ENCODE data around the gene RCAN2. TPM values are rescaled to one million over a fixed set of nuclear protein-coding genes. Genes with fewer than 3 reads are reported as not detected.

The RCAN2 gene
- total and polyA plus RNA-seq, 7 experiments from 2014 or later = 1.0 TPM; not detected in 6

- Mint-ChIP-seq H3K4me1 (peaks cover 0 to 2% (median 0%) of the 10 kb centered on the region in 7 donors), H3K4me3 (no peak overlapping the region), H3K27ac (no peak overlapping the region), H3K36me3 (no peaks in the 10 kb centered on the region), H3K9me3 (peaks cover 0 to 3% (median 0%) of the 10 kb centered on the region in 11 donors), H3K27me3 (peaks cover 4 to 16% (median 7%) of the 10 kb centered on the region in 5 donors)
- intact Hi-C loops (cut with micrococcal nuclease) = no loop called here
- Histone ChIP-seq H3K4me1 (ENCODE audit: control insufficient read depth in 2 of 2, insufficient read depth in 2 of 2, low read length in 2 of 2) (no peaks in the 10 kb centered on the region), H3K9me3 (ENCODE audit: control insufficient read depth in 2 of 3, low read length in 3 of 3) (no peaks in the 10 kb centered on the region), H3K27ac (ENCODE audit: low read depth, low read length) (no peak overlapping the region), H3K27me3 (ENCODE audit: control insufficient read depth in 2 of 2, insufficient read depth in 2 of 2, low read length in 2 of 2) (no peaks in the 10 kb centered on the region), H3K36me3 (ENCODE audit: control insufficient read depth in 2 of 3, insufficient read depth in 3 of 3, low read length in 3 of 3) (no peaks in the 10 kb centered on the region), H3K4me3 (ENCODE audit: low read length) (no peak overlapping the region)
- DNase-seq (no peak), ATAC-seq (no peak)
- CTCF ChIA-PET = no interaction called here
- POLR2A ChIA-PET = no interaction called here
These were observed 123.1 kb downstream of the RCAN2 start for GRCh38 chr6:46368169-46368536.

- DNase-seq (no peak), ATAC-seq (no peak)
- no peaks in the 10 kb centered on the region for H3K36me3 ChIP-seq (ENCODE audit: control insufficient read depth in 2 of 3, insufficient read depth in 3 of 3, low read length in 3 of 3)
- POLR2A ChIA-PET = no interaction called here
- H3K4me1 ChIP-seq (ENCODE audit: control insufficient read depth in 2 of 2, insufficient read depth in 2 of 2, low read length in 2 of 2) = no peaks in the 10 kb centered on the region
- Mint-ChIP-seq H3K27ac (no peak overlapping the region), H3K9me3 (peaks cover 0 to 3% (median 0%) of the 10 kb centered on the region in 11 donors), H3K36me3 (no peaks in the 10 kb centered on the region), H3K4me3 (no peak overlapping the region), H3K4me1 (peaks cover 0 to 2% (median 0%) of the 10 kb centered on the region in 7 donors), H3K27me3 (peaks cover 4 to 16% (median 7%) of the 10 kb centered on the region in 5 donors)
- H3K4me3 ChIP-seq (ENCODE audit: low read length) = no peak overlapping the region
- no peaks in the 10 kb centered on the region for H3K9me3 ChIP-seq (ENCODE audit: control insufficient read depth in 2 of 3, low read length in 3 of 3)
- no peak overlapping the region for H3K27ac ChIP-seq (ENCODE audit: low read depth, low read length)
- no peaks in the 10 kb centered on the region for H3K27me3 ChIP-seq (ENCODE audit: control insufficient read depth in 2 of 2, insufficient read depth in 2 of 2, low read length in 2 of 2)
- intact Hi-C loops (cut with micrococcal nuclease) = no loop called here
- CTCF ChIA-PET = no interaction called here
These were observed 123.7 kb downstream of the RCAN2 start for GRCh38 chr6:46367354-46368168.

- H3K4me1 Mint-ChIP-seq = peaks cover 0 to 2% (median 0%) of the 10 kb centered on the region in 7 donors
- no peaks in the 10 kb centered on the region for H3K36me3 Mint-ChIP-seq
- Histone ChIP-seq H3K36me3 (ENCODE audit: control insufficient read depth in 2 of 3, insufficient read depth in 3 of 3, low read length in 3 of 3) (no peaks in the 10 kb centered on the region), H3K4me1 (ENCODE audit: control insufficient read depth in 2 of 2, insufficient read depth in 2 of 2, low read length in 2 of 2) (no peaks in the 10 kb centered on the region), H3K9me3 (ENCODE audit: control insufficient read depth in 2 of 3, low read length in 3 of 3) (no peaks in the 10 kb centered on the region), H3K4me3 (ENCODE audit: low read length) (no peak overlapping the region), H3K27ac (ENCODE audit: low read depth, low read length) (no peak overlapping the region), H3K27me3 (ENCODE audit: control insufficient read depth in 2 of 2, insufficient read depth in 2 of 2, low read length in 2 of 2) (no peaks in the 10 kb centered on the region)
- ATAC-seq (no peak), DNase-seq (no peak)
- H3K4me3 Mint-ChIP-seq = no peak overlapping the region
- no peak overlapping the region for H3K27ac Mint-ChIP-seq
- ChIA-PET CTCF (no interaction called here), POLR2A (no interaction called here)
- H3K9me3 Mint-ChIP-seq = peaks cover 0 to 2% (median 0%) of the 10 kb centered on the region in 11 donors
- peaks cover under 1 to 20% (median 4%) of the 10 kb centered on the region in 5 donors for H3K27me3 Mint-ChIP-seq
- intact Hi-C loops (cut with micrococcal nuclease) = no loop called here
These were observed 124.9 kb downstream of the RCAN2 start for GRCh38 chr6:46366190-46366900.

GRCh38 chr6:46357591-46357990 is 133.7 kb downstream of the RCAN2 start:
- intact Hi-C loops (cut with micrococcal nuclease) = no loop called here
- no peak overlapping the region for H3K4me3 ChIP-seq (ENCODE audit: low read length)
- ChIA-PET CTCF (no interaction called here), POLR2A (no interaction called here)
- no peaks in the 10 kb centered on the region for H3K4me1 ChIP-seq (ENCODE audit: control insufficient read depth in 2 of 2, insufficient read depth in 2 of 2, low read length in 2 of 2)
- no peak overlapping the region for H3K27ac Mint-ChIP-seq
- peaks cover 0 to 9% (median 2%) of the 10 kb centered on the region in 7 donors for H3K4me1 Mint-ChIP-seq
- ATAC-seq (no peak), DNase-seq (no peak)
- peaks cover 0 to 11% (median 4%) of the 10 kb centered on the region in 5 donors for H3K27me3 Mint-ChIP-seq
- H3K27me3 ChIP-seq (ENCODE audit: control insufficient read depth in 2 of 2, insufficient read depth in 2 of 2, low read length in 2 of 2) = no peaks in the 10 kb centered on the region
- H3K4me3 Mint-ChIP-seq = peak overlapping the region in 2 of 10 donors; percentile 26 to 47
- no peaks in the 10 kb centered on the region for H3K9me3 Mint-ChIP-seq
- no peaks in the 10 kb centered on the region for H3K9me3 ChIP-seq (ENCODE audit: control insufficient read depth in 2 of 3, low read length in 3 of 3)
- H3K27ac ChIP-seq (ENCODE audit: low read depth, low read length) = no peak overlapping the region
- no peaks in the 10 kb centered on the region for H3K36me3 ChIP-seq (ENCODE audit: control insufficient read depth in 2 of 3, insufficient read depth in 3 of 3, low read length in 3 of 3)
- no peaks in the 10 kb centered on the region for H3K36me3 Mint-ChIP-seq

GRCh38 chr6:46356543-46356942 is 134.7 kb downstream of the RCAN2 start:
- intact Hi-C loops (cut with micrococcal nuclease) = no loop called here
- ATAC-seq = no peak
- no peak overlapping the region for H3K27ac Mint-ChIP-seq
- H3K4me1 Mint-ChIP-seq = peaks cover 0 to 9% (median 2%) of the 10 kb centered on the region in 7 donors
- ChIA-PET CTCF (no interaction called here), POLR2A (no interaction called here)
- no peak overlapping the region for H3K4me3 Mint-ChIP-seq
- H3K27me3 ChIP-seq (ENCODE audit: control insufficient read depth in 2 of 2, insufficient read depth in 2 of 2, low read length in 2 of 2) = no peaks in the 10 kb centered on the region
- H3K36me3 Mint-ChIP-seq = no peaks in the 10 kb centered on the region
- no peaks in the 10 kb centered on the region for H3K9me3 Mint-ChIP-seq
- no peaks in the 10 kb centered on the region for H3K9me3 ChIP-seq (ENCODE audit: control insufficient read depth in 2 of 3, low read length in 3 of 3)
- no peak overlapping the region for H3K4me3 ChIP-seq (ENCODE audit: low read length)
- peaks cover 0 to 10% (median 4%) of the 10 kb centered on the region in 5 donors for H3K27me3 Mint-ChIP-seq
- H3K27ac ChIP-seq (ENCODE audit: low read depth, low read length) = no peak overlapping the region
- no peaks in the 10 kb centered on the region for H3K4me1 ChIP-seq (ENCODE audit: control insufficient read depth in 2 of 2, insufficient read depth in 2 of 2, low read length in 2 of 2)
- DNase-seq = no peak
- H3K36me3 ChIP-seq (ENCODE audit: control insufficient read depth in 2 of 3, insufficient read depth in 3 of 3, low read length in 3 of 3) = no peaks in the 10 kb centered on the region

GRCh38 chr6:46353528-46353927 is 137.7 kb downstream of the RCAN2 start:
- Mint-ChIP-seq H3K4me3 (no peak overlapping the region), H3K27ac (no peak overlapping the region), H3K4me1 (peaks cover 0 to 9% (median 2%) of the 10 kb centered on the region in 7 donors), H3K9me3 (no peaks in the 10 kb centered on the region), H3K36me3 (no peaks in the 10 kb centered on the region), H3K27me3 (peaks cover 5 to 22% (median 14%) of the 10 kb centered on the region in 5 donors)
- ChIA-PET CTCF (no interaction called here), POLR2A (no interaction called here)
- Histone ChIP-seq H3K27me3 (ENCODE audit: control insufficient read depth in 2 of 2, insufficient read depth in 2 of 2, low read length in 2 of 2) (no peaks in the 10 kb centered on the region), H3K27ac (ENCODE audit: low read depth, low read length) (no peak overlapping the region), H3K9me3 (ENCODE audit: control insufficient read depth in 2 of 3, low read length in 3 of 3) (no peaks in the 10 kb centered on the region), H3K4me1 (ENCODE audit: control insufficient read depth in 2 of 2, insufficient read depth in 2 of 2, low read length in 2 of 2) (no peaks in the 10 kb centered on the region), H3K36me3 (ENCODE audit: control insufficient read depth in 2 of 3, insufficient read depth in 3 of 3, low read length in 3 of 3) (no peaks in the 10 kb centered on the region), H3K4me3 (ENCODE audit: low read length) (no peak overlapping the region)
- intact Hi-C loops (cut with micrococcal nuclease) = no loop called here
- DNase-seq = no peak
- no peak for ATAC-seq

All from naive thymus-derived CD4-positive, alpha-beta T cell (primary cell).